HG03558 (cell line): ENCODE data around the gene TRIOBP.
"Not testable (repeated sequence)": the region's sequence is repeated elsewhere in the genome, so short reads cannot be mapped to it uniquely, and the experiment has no call there.

ENCODE experiments used
- ATAC-seq: cut with Tn5 transposase; IDR thresholded peaks from one replicate; pipeline ENCODE4 v1.9.1; 2021; ENCODE audit warnings: moderate number of reproducible peaks; ENCODE audit not compliant: unreplicated experiment; ENCODE audit errors: extremely low read depth

TRIOBP gene

GRCh38 chr22:37765953-37766576 lies 69.2 kb downstream of the TRIOBP start:
- no peak for ATAC-seq

DNA sequence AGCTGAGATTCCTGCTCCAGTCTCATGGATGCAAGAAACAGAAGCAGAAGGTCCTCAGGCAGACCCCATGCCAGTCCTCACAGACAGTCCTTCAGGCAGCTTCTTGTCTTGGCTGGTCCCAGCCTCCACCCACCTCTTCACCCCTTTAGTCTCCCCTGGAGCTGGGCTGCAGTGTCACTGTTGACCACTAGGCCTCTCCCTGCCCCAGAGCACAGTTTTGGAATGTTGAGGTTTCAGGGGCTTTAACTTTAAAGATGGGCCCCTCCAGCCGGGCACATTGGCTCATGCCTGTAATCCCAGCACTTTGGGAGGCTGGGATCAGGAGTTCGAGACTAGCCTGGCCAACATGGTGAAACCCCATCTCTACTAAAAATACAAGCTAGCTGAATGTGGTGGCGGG lies 71.4 kb downstream of the TRIOBP start:
- ATAC-seq, result no peak

DNA sequence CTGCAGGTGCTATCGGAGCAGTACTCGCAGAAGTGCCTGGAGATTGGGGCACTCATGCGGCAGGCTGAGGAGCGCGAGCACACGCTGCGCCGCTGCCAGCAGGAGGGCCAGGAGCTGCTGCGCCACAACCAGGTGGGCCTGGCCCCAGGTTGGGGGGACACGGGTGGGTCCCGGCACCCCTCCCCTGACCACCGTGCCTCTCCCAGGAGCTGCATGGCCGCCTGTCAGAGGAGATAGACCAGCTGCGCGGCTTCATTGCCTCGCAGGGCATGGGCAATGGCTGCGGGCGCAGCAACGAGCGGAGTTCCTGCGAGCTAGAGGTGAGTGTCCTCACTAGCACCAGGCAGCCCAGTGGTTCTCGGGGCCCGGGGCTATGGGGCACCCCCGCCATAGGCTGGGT lies 72.2 kb downstream of the TRIOBP start:
- ATAC-seq, result no peak

GRCh38 chr22:37771081-37771480 lies 74.2 kb downstream of the TRIOBP start:
- no peak for ATAC-seq

DNA sequence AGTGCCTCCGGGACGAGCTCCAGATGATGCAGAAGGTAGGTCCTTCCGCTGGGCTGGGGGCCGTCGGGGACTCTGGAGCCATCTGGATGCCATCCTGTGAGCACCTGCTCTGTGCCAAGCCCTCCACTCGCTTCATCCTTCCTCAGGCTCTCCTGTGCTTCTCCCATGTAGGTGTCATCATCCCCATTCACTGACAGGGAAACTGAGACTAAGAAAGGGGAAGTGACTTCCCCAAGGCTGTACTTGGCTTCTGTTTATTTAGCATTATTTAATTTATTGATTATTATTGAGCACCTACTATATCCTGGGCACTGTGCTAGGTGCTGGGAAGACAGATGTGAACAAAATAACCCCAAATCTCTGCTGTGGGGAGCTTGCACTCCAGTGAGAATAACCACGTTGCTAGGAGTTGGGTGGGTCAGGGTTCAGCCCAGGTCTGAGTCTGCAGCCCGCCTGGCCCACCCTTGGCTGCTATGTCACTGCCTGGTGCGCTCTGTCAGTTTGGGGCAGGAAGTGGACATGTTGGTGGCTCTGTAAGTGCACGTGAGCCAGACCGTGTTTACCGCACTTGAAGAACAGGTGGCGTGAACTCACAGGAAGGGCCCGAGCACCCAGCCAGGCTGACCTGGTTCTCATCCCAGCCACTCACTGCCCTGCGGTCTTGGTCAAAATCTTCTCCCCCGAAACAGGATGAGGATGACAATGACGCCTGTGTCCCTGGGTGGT lies 75.0 kb downstream of the TRIOBP start:
- no peak for ATAC-seq

- ATAC-seq, result no peak
Measured at GRCh38 chr22:37774728-37775127, 77.9 kb downstream of the TRIOBP start.

- no peak for ATAC-seq
Measured at GRCh38 chr22:37775785-37776638, 79.2 kb downstream of the TRIOBP start.

GRCh38 chr22:37776639-37777005 lies 79.8 kb downstream of the TRIOBP start:
- ATAC-seq, result no peak

GRCh38 chr22:37777122-37777687 lies 80.4 kb downstream of the TRIOBP start:
- no peak for ATAC-seq

GRCh38 chr22:37778370-37779009 lies 81.6 kb downstream of the TRIOBP start:
- no peak for ATAC-seq

GRCh38 chr22:37781434-37782059 lies 84.7 kb downstream of the TRIOBP start:
- ATAC-seq, result no peak

GRCh38 chr22:37782340-37783168 lies 85.7 kb downstream of the TRIOBP start:
- ATAC-seq, result no peak

DNA sequence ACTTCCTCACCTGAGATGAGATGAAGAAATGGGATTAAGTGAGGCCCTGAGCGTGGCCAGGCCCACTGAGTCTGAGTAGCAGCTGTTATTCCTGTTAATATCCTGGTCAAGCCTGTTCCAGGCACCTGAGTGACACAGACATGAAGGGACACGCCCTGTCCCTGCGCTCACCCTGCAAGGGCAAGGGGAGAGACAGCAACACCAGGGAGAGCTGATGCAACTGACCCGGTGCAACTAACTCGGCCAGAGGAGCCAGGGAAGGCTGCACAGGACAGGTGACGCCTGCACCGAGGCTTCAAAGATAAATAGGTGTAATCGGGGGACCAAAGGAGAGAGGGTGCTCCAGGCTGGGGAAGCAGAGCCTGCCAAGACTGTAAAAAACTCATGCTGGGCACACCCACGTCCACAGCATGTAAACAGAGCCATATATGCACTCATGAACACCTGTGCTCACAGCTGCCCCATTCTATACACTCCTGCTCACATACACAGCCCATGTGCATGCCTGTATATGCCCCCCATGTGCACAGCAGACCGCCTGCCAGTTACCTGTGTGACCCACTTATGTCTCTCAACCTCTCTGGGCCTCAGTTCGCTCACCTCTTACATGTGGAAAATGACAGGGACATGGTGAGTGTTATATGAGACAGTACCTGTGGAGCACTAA lies 88.1 kb downstream of the TRIOBP start:
- ATAC-seq, result no peak

GRCh38 chr22:37790234-37790633 lies 93.4 kb downstream of the TRIOBP start:
- no peak for ATAC-seq

DNA sequence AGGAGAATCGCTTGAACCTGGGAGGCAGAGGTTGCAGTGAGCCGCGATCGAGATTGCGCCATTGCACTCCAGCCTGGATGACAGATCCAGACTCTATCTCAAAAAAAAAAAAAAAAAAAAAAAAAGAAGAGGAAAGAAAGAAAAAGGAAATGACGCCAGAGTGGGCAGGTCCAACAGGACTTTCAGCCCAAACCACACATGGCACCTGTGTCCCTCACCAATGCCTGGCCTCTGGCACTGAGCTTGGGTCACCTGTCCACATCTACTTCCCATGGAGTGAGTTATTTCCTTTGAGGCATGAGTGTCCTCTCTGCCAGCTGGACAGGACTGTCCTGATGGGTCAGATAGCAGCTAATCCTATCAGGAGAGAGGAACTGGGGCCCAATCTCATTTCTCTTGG lies 95.6 kb downstream of the TRIOBP start:
- ATAC-seq, result no peak

- no peak for ATAC-seq
Measured at GRCh38 chr22:37794376-37794775, 97.5 kb downstream of the TRIOBP start.

DNA sequence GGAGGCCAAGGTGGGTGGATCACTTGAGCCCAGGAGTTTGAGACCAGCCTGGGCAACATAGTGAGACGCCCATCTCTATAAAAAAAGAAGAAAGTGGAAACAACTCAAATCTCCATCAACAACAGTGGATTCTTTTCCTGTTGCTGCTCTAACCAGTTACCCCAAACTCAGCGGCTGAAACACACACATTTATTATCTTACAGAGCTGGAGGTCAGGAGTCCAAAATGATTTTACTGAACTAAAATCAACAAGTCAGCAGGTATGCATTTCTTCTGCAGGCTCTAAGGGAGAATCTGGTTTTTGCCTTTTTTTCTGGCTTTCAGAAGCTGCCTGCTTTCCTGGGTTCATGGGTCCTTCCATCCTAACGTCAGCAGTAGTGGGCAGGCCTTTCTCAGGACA lies 99.2 kb downstream of the TRIOBP start:
- ATAC-seq, result no peak

GRCh38 chr22:37797259-37797658 lies 100.4 kb downstream of the TRIOBP start:
- ATAC-seq, result not testable (repeated sequence)
